PC-9 (cell line): ENCODE measurements around the gene TBX3. TPM values are rescaled to one million over a fixed set of nuclear protein-coding genes. Genes with fewer than 3 reads are reported as not detected.

ENCODE experiments used
- BruUV-seq: library from RNA; stranded (reverse); fragments of 400-500 nt; replicated peaks from 2 replicates; lab custom pipeline; 2021; lab: Mats Ljungman, UMichigan
- CTCF ChIA-PET: fragments of 300-600 bp; sonication (Branson Sonifier 250); formaldehyde crosslinking; loops from one replicate; lab custom pipeline; 2022; ENCODE audit warnings: antibody characterized with exemption; lab: Charles Lee
- POLR2A ChIA-PET: fragments of 300-600 bp; sonication (Branson Sonifier 250); formaldehyde crosslinking; loops from one replicate; lab custom pipeline; 2022; ENCODE audit warnings: antibody characterized with exemption; ENCODE audit not compliant: unreplicated experiment; lab: Charles Lee
- DNase-seq, 2 experiments: peaks; one replicate each; pipeline versions ENCODE4 v3.0.0 to v3.0.0-alpha.2; 2015 to 2022; ENCODE audit warnings: mixed read lengths in 1 of 2
- H2AFZ ChIP-seq: fragments of 200-600 bp; sonication (generic); 2 replicates; pipeline ENCODE4 v1.8.1; 2017; ENCODE audit warnings: antibody characterized with exemption
- H3F3A ChIP-seq: fragments of 200-600 bp; sonication (generic); 2 replicates; pipeline ENCODE4 v1.8.1; 2017; ENCODE audit warnings: antibody characterized with exemption, mild to moderate bottlenecking, low read depth; ENCODE audit not compliant: insufficient read depth
- H3K27ac ChIP-seq: fragments of 200-600 bp; sonication (generic); 2 replicates; pipeline ENCODE4 v1.6.1; 2016; ENCODE audit warnings: mixed run types
- H3K27me3 ChIP-seq: fragments of 200-600 bp; sonication (generic); 2 replicates; pipeline ENCODE4 v1.6.1; 2016; ENCODE audit warnings: low read depth, mixed run types; ENCODE audit not compliant: insufficient read depth
- H3K36me3 ChIP-seq: fragments of 200-600 bp; sonication (generic); 2 replicates; pipeline ENCODE4 v1.6.1; 2016; ENCODE audit warnings: low read depth, mixed run types
- H3K4me1 ChIP-seq: fragments of 200-600 bp; sonication (generic); replicated peaks from 2 replicates; pipeline ENCODE4 v1.6.1; 2016; ENCODE audit warnings: mixed run types; ENCODE audit not compliant: insufficient read depth
- H3K4me2 ChIP-seq: fragments of 200-600 bp; sonication (generic); 2 replicates; pipeline ENCODE4 v1.6.1; 2017; ENCODE audit warnings: mixed run types
- H3K4me3 ChIP-seq: fragments of 200-600 bp; sonication (generic); 2 replicates; pipeline ENCODE4 v1.6.1; 2016; ENCODE audit warnings: mixed run types
- H3K79me2 ChIP-seq: fragments of 200-600 bp; sonication (generic); 2 replicates; pipeline ENCODE4 v1.6.1; 2017; ENCODE audit warnings: low read depth, mixed run types
- H3K9me2 ChIP-seq: fragments of 200-600 bp; sonication (generic); 2 replicates; pipeline ENCODE4 v1.8.1; 2017; ENCODE audit warnings: mild to moderate bottlenecking; ENCODE audit not compliant: insufficient read depth
- H3K9me3 ChIP-seq: fragments of 200-600 bp; sonication (generic); 2 replicates; pipeline ENCODE4 v1.8.1; 2016; ENCODE audit warnings: low read depth; ENCODE audit not compliant: insufficient read depth
- H4K20me1 ChIP-seq: fragments of 200-600 bp; sonication (generic); 2 replicates; pipeline ENCODE4 v1.8.1; 2017; ENCODE audit not compliant: insufficient read depth
- CTCF ChIP-seq: fragments of 200-600 bp; sonication (generic); conservative IDR thresholded peaks from 2 replicates; pipeline ENCODE4 v1.6.1; 2017; ENCODE audit warnings: mixed run types, antibody characterized with exemption, mild to moderate bottlenecking, moderate library complexity
- EZH2 ChIP-seq: fragments of 200-600 bp; sonication (generic); IDR thresholded peaks from 2 replicates; pipeline ENCODE4 v1.8.0; 2017; ENCODE audit warnings: antibody characterized with exemption, low read depth
- intact Hi-C: fragments of 100-400 bp; cut with micrococcal nuclease; formaldehyde crosslinking; loops from one replicate; pipeline ENCODE4 v1.10.0; 2022; ENCODE audit not compliant: unreplicated experiment
- total RNA-seq: library from RNA; stranded (reverse); gene quantifications from 2 replicates; pipeline ENCODE4 v1.2.3, GENCODE V29; 2021

TBX3 gene
- total RNA-seq, 1 experiment from 2014 or later: not detected

- ChIA-PET CTCF (no interaction called here), POLR2A (no interaction called here)
- Histone ChIP-seq H2AFZ (no peak overlapping the region), H3F3A (no peaks in the 10 kb centered on the region), H3K9me3 (no peaks in the 10 kb centered on the region), H3K27me3 (peaks cover 27% of the 10 kb centered on the region), H3K79me2 (no peaks in the 10 kb centered on the region), H3K36me3 (no peaks in the 10 kb centered on the region), H3K4me2 (no peak overlapping the region), H3K4me3 (no peak overlapping the region), H4K20me1 (no peaks in the 10 kb centered on the region), H3K27ac (no peak overlapping the region), H3K9me2 (no peaks in the 10 kb centered on the region), H3K4me1 (no peaks in the 10 kb centered on the region)
- no TSS peak for BruUV-seq
- no peak for DNase-seq
- intact Hi-C loops: no loop called here
- TF ChIP-seq CTCF (no peak), EZH2 (no peak)
Observed at GRCh38 chr12:114713466-114714215, 29.7 kb upstream of the TBX3 start.

GRCh38 chr12:114711689-114712152 lies 27.7 kb upstream of the TBX3 start:
- H3K4me2 ChIP-seq: peak overlapping the region; percentile 24
- ChIA-PET CTCF (no interaction called here), POLR2A (no interaction called here)
- peaks cover 21% of the 10 kb centered on the region for H3K27me3 ChIP-seq
- no peak overlapping the region for H3K4me3 ChIP-seq
- DNase-seq: no peak
- H3K9me3 ChIP-seq: no peaks in the 10 kb centered on the region
- H3K27ac ChIP-seq: no peak overlapping the region
- H3K79me2 ChIP-seq: no peaks in the 10 kb centered on the region
- H3K9me2 ChIP-seq: no peaks in the 10 kb centered on the region
- intact Hi-C loops: no loop called here
- no peaks in the 10 kb centered on the region for H3K36me3 ChIP-seq
- peak overlapping the region; percentile 26; the same call in 1 of the 2 replicates for H2AFZ ChIP-seq
- TF ChIP-seq EZH2: no peak
- no peak for TF ChIP-seq CTCF
- no TSS peak for BruUV-seq
- no peaks in the 10 kb centered on the region for H3K4me1 ChIP-seq
- no peaks in the 10 kb centered on the region for H3F3A ChIP-seq
- no peaks in the 10 kb centered on the region for H4K20me1 ChIP-seq

- no peak for DNase-seq
- intact Hi-C loops: no loop called here
- CTCF ChIA-PET: no interaction called here
- Histone ChIP-seq H3K4me1 (no peaks in the 10 kb centered on the region), H3K9me2 (no peaks in the 10 kb centered on the region), H3K27me3 (peaks cover 27% of the 10 kb centered on the region), H3F3A (no peaks in the 10 kb centered on the region), H3K79me2 (no peaks in the 10 kb centered on the region), H3K4me2 (no peak overlapping the region), H3K27ac (no peak overlapping the region), H3K4me3 (no peak overlapping the region), H3K36me3 (no peaks in the 10 kb centered on the region), H2AFZ (no peak overlapping the region), H4K20me1 (no peaks in the 10 kb centered on the region), H3K9me3 (no peaks in the 10 kb centered on the region)
- BruUV-seq: no TSS peak
- no peak for TF ChIP-seq EZH2
- no peak for TF ChIP-seq CTCF
- POLR2A ChIA-PET: no interaction called here
Observed at GRCh38 chr12:114710151-114710550, 26.2 kb upstream of the TBX3 start.
